T47D (cell line): ENCODE data around the gene SF3A1.

Experiments used
- DNase-seq, 2 experiments: peaks; one replicate each; pipeline versions ENCODE4 v3.0.0 to v3.0.0-alpha.2; 2011 to 2012; ENCODE audit warnings: low read depth in 1 of 2, low spot score in 1 of 2
- JUND ChIP-seq: IDR thresholded peaks from 2 replicates; pipeline ENCODE4 v1.6.1; 2012; ENCODE audit warnings: low read depth
- in situ Hi-C: cut with HindIII; loops from 2 replicates; pipeline ENCODE4 v1.10.0; 2016; ENCODE audit warnings: low sequenced_read_pairs, low pct_unique_long_range_greater_than_20kb

SF3A1 gene

GRCh38 chr22:30320021-30320556, 36.6 kb downstream of the SF3A1 start:
- no peak for TF ChIP-seq JUND
- DNase-seq, result no peak
- in situ Hi-C loops, result no loop called here

- DNase-seq, result no peak
- no peak for TF ChIP-seq JUND
- in situ Hi-C loops, result no loop called here
Measured at GRCh38 chr22:30318799-30319419, 37.8 kb downstream of the SF3A1 start.

GRCh38 chr22:30317778-30318177, 38.9 kb downstream of the SF3A1 start:
- in situ Hi-C loops, result no loop called here
- no peak for DNase-seq
- no peak for TF ChIP-seq JUND

- DNase-seq, result no peak
- in situ Hi-C loops, result no loop called here
- TF ChIP-seq JUND, result no peak
Measured at GRCh38 chr22:30315962-30316576, 40.6 kb downstream of the SF3A1 start.

GRCh38 chr22:30314915-30315314, 41.8 kb downstream of the SF3A1 start:
- in situ Hi-C loops, result no loop called here
- TF ChIP-seq JUND, result no peak
- DNase-seq, result no peak

GRCh38 chr22:30313527-30314363, 42.9 kb downstream of the SF3A1 start:
- no peak for DNase-seq
- in situ Hi-C loops, result no loop called here
- TF ChIP-seq JUND, result no peak

- DNase-seq, result no peak
- no peak for TF ChIP-seq JUND
- in situ Hi-C loops, result no loop called here
Measured at GRCh38 chr22:30312053-30312452, 44.6 kb downstream of the SF3A1 start.

- in situ Hi-C loops, result no loop called here
- TF ChIP-seq JUND, result no peak
- peak in 1 of 2 experiments; percentile 64 for DNase-seq
Measured at GRCh38 chr22:30310881-30311771, 45.6 kb downstream of the SF3A1 start.

GRCh38 chr22:30309951-30310741, 46.5 kb downstream of the SF3A1 start:
- no peak for TF ChIP-seq JUND
- in situ Hi-C loops, result no loop called here
- peak in 1 of 2 experiments; percentile 71 for DNase-seq

- no peak for TF ChIP-seq JUND
- DNase-seq, result no peak
- in situ Hi-C loops, result no loop called here
Measured at GRCh38 chr22:30308518-30309230, 48.0 kb downstream of the SF3A1 start.

- DNase-seq, result no peak
- no peak for TF ChIP-seq JUND
- in situ Hi-C loops, result no loop called here
Measured at GRCh38 chr22:30308093-30308492, 48.6 kb downstream of the SF3A1 start.
